Hepatocyte (in vitro differentiated cells): ENCODE measurements around the gene IP6K3.

ENCODE experiments used
- CTCF ChIP-seq: fragments of 200-600 bp; sonication (generic); IDR thresholded peaks from 2 replicates; pipeline ENCODE4 v1.5.1; 2016; ENCODE audit warnings: antibody characterized with exemption, mild to moderate bottlenecking; ENCODE audit not compliant: poor library complexity
- EZH2phosphoT487 ChIP-seq: fragments of 200-600 bp; sonication (generic); IDR thresholded peaks from one replicate; pipeline ENCODE4 v1.6.1; 2018; ENCODE audit warnings: antibody characterized with exemption, mild to moderate bottlenecking, low read depth, moderate library complexity; ENCODE audit not compliant: unreplicated experiment, severe bottlenecking

- TF ChIP-seq EZH2phosphoT487 (no peak), CTCF (no peak)
Observed at GRCh38 chr6:33744895-33745546, 1.7 kb downstream of the IP6K3 start.
